ENCODE results near the gene TMEM169. TPM values are rescaled to one million over a fixed set of nuclear protein-coding genes. Genes with fewer than 3 reads are reported as not detected.

The TMEM169 gene
- total and polyA plus RNA-seq, 4 donors = 0.32 to 0.72 TPM; not detected in 2

- ATAC-seq (ENCODE audit: low FRiP score) = no peak
- 41 to 42% methylated on average over 13 of the region's 13 CpGs for WGBS, 2 donors
Measured at GRCh38 chr2:216107760-216108159, 26.0 kb downstream of the TMEM169 start.

GRCh38 chr2:216108310-216108966 lies 26.7 kb downstream of the TMEM169 start:
- Histone ChIP-seq H3K9me3 (ENCODE audit: control insufficient read depth, low read length) (no peaks in the 10 kb centered on the region), H3K36me3 (ENCODE audit: control insufficient read depth in 1 of 2, insufficient read depth in 2 of 2, low read length in 1 of 2) (no peaks in the 10 kb centered on the region), H3K4me1 (ENCODE audit: control insufficient read depth in 1 of 2, insufficient read depth in 2 of 2, low read length in 2 of 2) (peaks cover 0 to 2% of the 10 kb centered on the region in 2 donors), H3K27me3 (ENCODE audit: control insufficient read depth in 1 of 2, insufficient read depth in 2 of 2, low read length in 1 of 2) (no peaks in the 10 kb centered on the region), H3K27ac (ENCODE audit: low read depth in 1 of 2, low read length in 2 of 2) (no peak overlapping the region), H3K4me3 (ENCODE audit: low read length in 2 of 2) (no peak overlapping the region)
- no peak for ATAC-seq (ENCODE audit: low FRiP score)
- no peak for DNase-seq
- WGBS, 2 donors = 48 to 55% methylated on average over 6 of the region's 6 CpGs
- intact Hi-C loops (cut with DNase I) = no loop called here

More at GRCh38 chr2:216107760-216108159, 26.0 kb downstream of the TMEM169 start:
- Histone ChIP-seq H3K9me3 (ENCODE audit: control insufficient read depth, low read length) (no peaks in the 10 kb centered on the region), H3K27me3 (ENCODE audit: control insufficient read depth in 1 of 2, insufficient read depth in 2 of 2, low read length in 1 of 2) (no peaks in the 10 kb centered on the region), H3K36me3 (ENCODE audit: control insufficient read depth in 1 of 2, insufficient read depth in 2 of 2, low read length in 1 of 2) (no peaks in the 10 kb centered on the region), H3K27ac (ENCODE audit: low read depth in 1 of 2, low read length in 2 of 2) (no peak overlapping the region), H3K4me1 (ENCODE audit: control insufficient read depth in 1 of 2, insufficient read depth in 2 of 2, low read length in 2 of 2) (peaks cover 0 to 2% of the 10 kb centered on the region in 2 donors), H3K4me3 (ENCODE audit: low read length in 2 of 2) (no peak overlapping the region)
- intact Hi-C loops (cut with DNase I) = no loop called here
- no peak for DNase-seq

- intact Hi-C loops (cut with DNase I) = no loop called here
Measured at GRCh38 chr2:216108967-216109921, 27.5 kb downstream of the TMEM169 start, which contains the start of gene XRCC5. TSS of gene XRCC5 (plus strand) at chr2:216109348. CDS start at chr2:216109437, 89 bp downstream.

GRCh38 chr2:216109962-216110614 lies 28.4 kb downstream of the TMEM169 start:
- no peaks in the 10 kb centered on the region for H3K9me3 ChIP-seq (ENCODE audit: control insufficient read depth, low read length)
- no peak overlapping the region for H3K27ac ChIP-seq (ENCODE audit: low read depth in 1 of 2, low read length in 2 of 2)
- H3K4me1 ChIP-seq (ENCODE audit: control insufficient read depth in 1 of 2, insufficient read depth in 2 of 2, low read length in 2 of 2) = peaks cover 0 to 2% of the 10 kb centered on the region in 2 donors
- no peak for DNase-seq
- ATAC-seq (ENCODE audit: low FRiP score) = no peak
- no peaks in the 10 kb centered on the region for H3K27me3 ChIP-seq (ENCODE audit: control insufficient read depth in 1 of 2, insufficient read depth in 2 of 2, low read length in 1 of 2)
- intact Hi-C loops (cut with DNase I) = no loop called here
- 9 to 10% methylated on average over 10 of the region's 10 CpGs for WGBS, 2 donors
- peaks cover 0 to 2% of the 10 kb centered on the region in 2 donors for H3K36me3 ChIP-seq (ENCODE audit: control insufficient read depth in 1 of 2, insufficient read depth in 2 of 2, low read length in 1 of 2)
- H3K4me3 ChIP-seq (ENCODE audit: low read length in 2 of 2) = peak overlapping the region; percentile 74 to 84

More at GRCh38 chr2:216108967-216109921, 27.5 kb downstream of the TMEM169 start, which contains the start of gene XRCC5:
- Histone ChIP-seq H3K4me3 (ENCODE audit: low read length in 2 of 2) (peak within 1 kb of the TSS; percentile 74 to 84), H3K4me1 (ENCODE audit: control insufficient read depth in 1 of 2, insufficient read depth in 2 of 2, low read length in 2 of 2) (peaks cover 0 to 2% of the 10 kb centered on the region in 2 donors), H3K27me3 (ENCODE audit: control insufficient read depth in 1 of 2, insufficient read depth in 2 of 2, low read length in 1 of 2) (no peaks in the 10 kb centered on the region), H3K9me3 (ENCODE audit: control insufficient read depth, low read length) (no peaks in the 10 kb centered on the region), H3K36me3 (ENCODE audit: control insufficient read depth in 1 of 2, insufficient read depth in 2 of 2, low read length in 1 of 2) (peaks cover 0 to 2% of the 10 kb centered on the region in 2 donors), H3K27ac (ENCODE audit: low read depth in 1 of 2, low read length in 2 of 2) (peak within 1 kb of the TSS; percentile 71 to 93)
- ATAC-seq (ENCODE audit: low FRiP score) = peak; percentile 96
- DNase-seq = peak; percentile 97 to 99
- 0% methylated on average over 57 of the region's 57 CpGs for WGBS, 2 donors

GRCh38 chr2:216110620-216111019 lies 28.9 kb downstream of the TMEM169 start:
- 4 to 18% methylated on average over 1 of the region's 1 CpG for WGBS, 2 donors
- ATAC-seq (ENCODE audit: low FRiP score) (no peak), DNase-seq (no peak)
- H3K4me1 ChIP-seq (ENCODE audit: control insufficient read depth in 1 of 2, insufficient read depth in 2 of 2, low read length in 2 of 2) = peaks cover 0 to 2% of the 10 kb centered on the region in 2 donors
- H3K36me3 ChIP-seq (ENCODE audit: control insufficient read depth in 1 of 2, insufficient read depth in 2 of 2, low read length in 1 of 2) = peaks cover 0 to 2% of the 10 kb centered on the region in 2 donors
- H3K27ac ChIP-seq (ENCODE audit: low read depth in 1 of 2, low read length in 2 of 2) = no peak overlapping the region
- H3K27me3 ChIP-seq (ENCODE audit: control insufficient read depth in 1 of 2, insufficient read depth in 2 of 2, low read length in 1 of 2) = no peaks in the 10 kb centered on the region
- H3K9me3 ChIP-seq (ENCODE audit: control insufficient read depth, low read length) = no peaks in the 10 kb centered on the region
- intact Hi-C loops (cut with DNase I) = no loop called here
- no peak overlapping the region for H3K4me3 ChIP-seq (ENCODE audit: low read length in 2 of 2)

GRCh38 chr2:216111122-216111521 lies 29.4 kb downstream of the TMEM169 start:
- H3K27me3 ChIP-seq (ENCODE audit: control insufficient read depth in 1 of 2, insufficient read depth in 2 of 2, low read length in 1 of 2) = no peaks in the 10 kb centered on the region
- H3K27ac ChIP-seq (ENCODE audit: low read depth in 1 of 2, low read length in 2 of 2) = no peak overlapping the region
- ATAC-seq (ENCODE audit: low FRiP score) (no peak), DNase-seq (no peak)
- H3K9me3 ChIP-seq (ENCODE audit: control insufficient read depth, low read length) = no peaks in the 10 kb centered on the region
- H3K4me3 ChIP-seq (ENCODE audit: low read length in 2 of 2) = no peak overlapping the region
- intact Hi-C loops (cut with DNase I) = no loop called here
- peaks cover 0 to 2% of the 10 kb centered on the region in 2 donors for H3K36me3 ChIP-seq (ENCODE audit: control insufficient read depth in 1 of 2, insufficient read depth in 2 of 2, low read length in 1 of 2)
- 87% methylated on average over 7 of the region's 7 CpGs for WGBS, 2 donors
- H3K4me1 ChIP-seq (ENCODE audit: control insufficient read depth in 1 of 2, insufficient read depth in 2 of 2, low read length in 2 of 2) = peaks cover 0 to 2% of the 10 kb centered on the region in 2 donors

- no peaks in the 10 kb centered on the region for H3K27me3 ChIP-seq (ENCODE audit: control insufficient read depth in 1 of 2, insufficient read depth in 2 of 2, low read length in 1 of 2)
- no peak for DNase-seq
- intact Hi-C loops (cut with DNase I) = no loop called here
- no peaks in the 10 kb centered on the region for H3K9me3 ChIP-seq (ENCODE audit: control insufficient read depth, low read length)
- H3K27ac ChIP-seq (ENCODE audit: low read depth in 1 of 2, low read length in 2 of 2) = no peak overlapping the region
- no peak for ATAC-seq (ENCODE audit: low FRiP score)
- H3K36me3 ChIP-seq (ENCODE audit: control insufficient read depth in 1 of 2, insufficient read depth in 2 of 2, low read length in 1 of 2) = peaks cover 3 to 6% of the 10 kb centered on the region in 2 donors
- no peak overlapping the region for H3K4me3 ChIP-seq (ENCODE audit: low read length in 2 of 2)
- WGBS, 2 donors = 80 to 87% methylated on average over 4 of the region's 4 CpGs
- H3K4me1 ChIP-seq (ENCODE audit: control insufficient read depth in 1 of 2, insufficient read depth in 2 of 2, low read length in 2 of 2) = peaks cover 2 to 6% of the 10 kb centered on the region in 2 donors
Measured at GRCh38 chr2:216112926-216113325, 31.2 kb downstream of the TMEM169 start.

GRCh38 chr2:216113572-216113971 lies 31.9 kb downstream of the TMEM169 start:
- no peak overlapping the region for H3K27ac ChIP-seq (ENCODE audit: low read depth in 1 of 2, low read length in 2 of 2)
- peaks cover 3 to 6% of the 10 kb centered on the region in 2 donors for H3K36me3 ChIP-seq (ENCODE audit: control insufficient read depth in 1 of 2, insufficient read depth in 2 of 2, low read length in 1 of 2)

More at GRCh38 chr2:216113572-216113971, 31.9 kb downstream of the TMEM169 start:
- 85 to 90% methylated on average over 3 of the region's 3 CpGs for WGBS, 2 donors
- Histone ChIP-seq H3K4me1 (ENCODE audit: control insufficient read depth in 1 of 2, insufficient read depth in 2 of 2, low read length in 2 of 2) (peaks cover 2 to 6% of the 10 kb centered on the region in 2 donors), H3K27me3 (ENCODE audit: control insufficient read depth in 1 of 2, insufficient read depth in 2 of 2, low read length in 1 of 2) (no peaks in the 10 kb centered on the region), H3K9me3 (ENCODE audit: control insufficient read depth, low read length) (no peaks in the 10 kb centered on the region), H3K4me3 (ENCODE audit: low read length in 2 of 2) (no peak overlapping the region)
- intact Hi-C loops (cut with DNase I) = no loop called here
- no peak for ATAC-seq (ENCODE audit: low FRiP score)
- DNase-seq = no peak
